DMS 273 treated with DMSO at 0.1 percent for 48 hours (cell line): ENCODE data around the gene OTULINL.

ENCODE experiments used
- DNase-seq: peaks from one replicate; lab custom pipeline; 2025; lab: John Stamatoyannopoulos, UW

Gene OTULINL

GRCh38 chr5:14600846-14601245, 19.3 kb downstream of the OTULINL start:
- no peak for DNase-seq

DNA sequence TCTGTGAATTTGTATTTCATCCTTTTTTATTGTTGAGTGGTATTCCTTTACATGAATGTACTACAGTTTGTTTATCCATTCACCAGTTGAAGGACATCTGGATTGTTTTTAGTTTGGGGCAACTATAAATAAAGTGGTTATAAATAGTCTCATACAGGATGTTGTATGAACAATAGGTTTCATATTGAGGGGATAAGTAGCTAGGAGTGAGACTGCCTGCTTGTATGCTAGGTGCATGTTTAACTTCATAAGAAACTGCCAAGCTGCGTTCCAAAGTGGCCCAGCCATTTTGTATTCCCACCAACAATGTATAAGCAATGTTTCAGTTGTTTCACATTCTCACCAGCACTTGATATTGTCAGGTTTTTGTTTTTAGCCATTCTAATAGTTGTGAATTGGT, 21.5 kb downstream of the OTULINL start:
- no peak for DNase-seq

DNA sequence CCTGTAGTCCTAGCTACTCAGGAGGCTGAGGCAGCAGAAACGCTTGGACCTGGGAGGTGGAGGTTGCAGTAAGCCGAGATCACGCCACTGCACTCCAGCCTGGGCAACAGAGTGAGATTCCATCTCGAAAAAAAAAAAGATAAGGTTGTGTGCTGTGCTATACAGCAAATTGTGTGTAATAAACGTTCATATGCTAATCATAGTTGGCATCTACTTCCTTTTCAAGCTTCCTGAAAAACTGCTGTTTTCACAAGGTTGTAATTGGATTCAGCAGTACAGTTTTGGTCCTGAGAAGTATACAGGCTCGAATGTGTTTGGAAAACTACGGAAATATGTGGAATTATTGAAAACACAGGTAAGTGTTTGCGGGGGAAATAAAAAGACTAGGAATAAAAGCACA, 25.5 kb downstream of the OTULINL start:
- DNase-seq = no peak

GRCh38 chr5:14608169-14608568, 26.6 kb downstream of the OTULINL start:
- no peak for DNase-seq

DNA sequence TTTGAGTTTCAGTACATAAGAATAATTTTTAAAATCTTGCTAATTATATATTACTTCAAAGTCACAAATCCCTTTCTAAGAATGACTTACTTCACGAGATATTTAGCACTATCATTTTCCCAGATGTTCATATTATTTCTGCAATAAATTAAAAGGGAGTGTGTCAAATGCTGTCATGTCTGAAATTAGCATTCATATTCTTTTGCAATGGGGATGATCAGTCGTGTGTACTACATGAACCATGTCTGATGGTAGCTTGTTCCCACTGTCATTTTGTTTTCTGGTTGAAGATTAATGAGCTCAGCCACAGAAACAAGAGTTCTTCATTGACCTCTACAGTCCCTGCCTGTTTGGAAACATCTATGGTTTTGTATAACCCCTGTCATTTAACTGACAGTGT, 30.1 kb downstream of the OTULINL start:
- DNase-seq = no peak

GRCh38 chr5:14614490-14614889, 32.9 kb downstream of the OTULINL start:
- DNase-seq = no peak

DNA sequence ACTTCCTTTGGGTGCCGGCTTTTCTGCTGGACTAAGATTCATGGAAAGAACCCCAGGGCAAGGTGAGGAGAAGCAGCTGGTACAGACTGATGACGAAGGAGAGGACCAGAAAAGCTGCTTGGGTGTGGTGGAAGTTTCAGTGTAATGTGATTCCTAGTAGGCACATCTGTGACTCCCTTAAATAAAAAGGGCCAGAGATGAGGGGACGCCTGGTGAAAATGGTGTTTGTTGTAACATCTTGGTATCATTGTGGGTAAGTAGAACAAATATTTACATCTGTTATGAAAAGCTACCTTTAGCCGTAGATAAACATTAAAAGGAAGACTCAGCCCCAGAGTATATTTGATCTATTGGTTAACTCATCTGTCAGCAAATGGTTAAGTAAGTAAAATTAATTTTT, 33.8 kb downstream of the OTULINL start:
- DNase-seq = no peak

- no peak for DNase-seq
These were observed 35.8 kb downstream of the OTULINL start for GRCh38 chr5:14617441-14617840.

- DNase-seq = no peak
These were observed 45.7 kb downstream of the OTULINL start for GRCh38 chr5:14627270-14627669.

- DNase-seq = no peak
These were observed 46.8 kb downstream of the OTULINL start for GRCh38 chr5:14628346-14628745.

DNA sequence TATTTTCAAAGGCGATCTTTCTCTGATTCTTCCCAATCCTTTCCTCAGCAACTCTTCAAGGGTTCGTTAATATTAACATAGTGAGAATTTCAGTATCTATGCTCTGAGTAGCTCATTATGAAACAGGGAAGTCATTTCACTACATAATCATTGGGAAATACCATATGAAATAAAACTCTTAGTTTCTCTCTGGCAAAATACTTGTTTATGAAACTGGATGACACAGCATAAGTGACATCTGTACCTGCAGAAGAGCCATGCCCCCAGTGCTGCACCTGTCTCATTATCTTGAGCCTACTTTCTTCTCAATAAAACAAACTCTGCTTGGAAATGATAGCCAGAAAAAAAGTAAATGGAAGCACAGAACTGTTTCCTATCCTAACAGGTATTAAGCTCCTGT, 49.1 kb downstream of the OTULINL start:
- no peak for DNase-seq

- DNase-seq = no peak
These were observed 54.1 kb downstream of the OTULINL start for GRCh38 chr5:14635656-14636055.

DNA sequence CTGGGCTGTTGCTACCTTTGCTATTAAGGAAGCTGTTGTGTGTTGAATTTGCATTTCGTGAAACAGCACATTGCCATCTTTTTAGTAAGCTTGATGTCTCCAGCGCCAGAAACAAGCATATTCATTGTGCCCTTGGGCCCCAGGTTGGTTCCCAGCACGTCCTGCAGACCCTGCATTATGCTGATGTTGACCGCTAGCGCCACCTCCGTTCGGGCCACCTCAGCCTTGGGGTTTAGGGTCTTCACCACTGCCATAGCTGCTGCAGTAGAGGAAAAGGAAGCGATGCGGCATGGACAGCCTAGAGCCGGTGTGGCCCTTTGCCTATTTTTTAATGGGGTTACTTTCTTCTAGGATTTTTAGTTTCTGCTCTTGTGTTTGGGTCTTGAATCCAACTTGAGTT, 59.2 kb downstream of the OTULINL start:
- DNase-seq = no peak

DNA sequence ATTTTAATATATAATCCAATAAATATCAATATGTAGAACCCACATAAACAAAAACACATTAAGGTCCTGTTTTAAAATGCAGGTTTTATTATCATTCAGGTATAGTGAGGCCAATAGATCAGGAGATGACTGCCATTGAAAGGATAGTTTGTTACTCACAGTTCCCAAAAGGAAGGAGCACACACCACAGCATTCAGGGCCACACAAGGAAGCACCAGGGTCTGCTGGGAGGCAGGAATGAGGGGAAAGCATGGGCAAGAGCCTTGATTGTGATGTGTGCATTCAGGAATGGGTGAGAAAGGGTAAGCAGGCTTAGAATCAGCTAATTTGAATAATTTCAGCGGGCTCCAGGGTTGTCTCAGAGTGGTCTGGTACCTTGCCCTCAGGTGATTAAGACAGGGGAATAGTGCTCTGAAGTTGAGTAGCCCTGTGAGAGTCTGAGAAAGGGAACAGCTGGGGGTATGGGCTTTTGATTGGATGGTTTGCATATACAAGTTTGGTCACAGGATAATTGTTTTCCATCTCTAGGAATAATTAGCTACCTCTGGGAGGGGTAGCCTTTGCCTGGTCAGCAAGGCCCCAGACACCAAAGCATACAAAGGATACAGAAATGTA, 63.1 kb downstream of the OTULINL start:
- DNase-seq = no peak

DNA sequence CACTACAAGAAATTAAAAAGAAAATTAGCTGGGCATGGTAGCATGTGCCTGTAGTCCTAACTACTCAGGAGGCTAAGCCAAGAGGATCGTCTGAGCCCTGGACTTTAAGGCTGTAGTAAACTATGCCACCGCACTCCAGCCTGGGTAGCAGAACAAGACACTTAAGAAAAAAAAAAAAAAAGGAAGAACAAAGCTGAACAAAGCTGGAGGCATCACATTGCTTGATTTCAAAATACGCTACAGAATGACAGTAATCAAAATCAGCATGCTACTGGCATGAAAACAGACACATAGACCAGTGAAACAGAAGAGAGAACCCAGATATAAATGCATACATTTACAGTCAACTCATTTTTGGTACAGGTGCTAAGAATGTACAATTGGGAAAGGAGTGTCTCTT, 68.5 kb downstream of the OTULINL start:
- no peak for DNase-seq

DNA sequence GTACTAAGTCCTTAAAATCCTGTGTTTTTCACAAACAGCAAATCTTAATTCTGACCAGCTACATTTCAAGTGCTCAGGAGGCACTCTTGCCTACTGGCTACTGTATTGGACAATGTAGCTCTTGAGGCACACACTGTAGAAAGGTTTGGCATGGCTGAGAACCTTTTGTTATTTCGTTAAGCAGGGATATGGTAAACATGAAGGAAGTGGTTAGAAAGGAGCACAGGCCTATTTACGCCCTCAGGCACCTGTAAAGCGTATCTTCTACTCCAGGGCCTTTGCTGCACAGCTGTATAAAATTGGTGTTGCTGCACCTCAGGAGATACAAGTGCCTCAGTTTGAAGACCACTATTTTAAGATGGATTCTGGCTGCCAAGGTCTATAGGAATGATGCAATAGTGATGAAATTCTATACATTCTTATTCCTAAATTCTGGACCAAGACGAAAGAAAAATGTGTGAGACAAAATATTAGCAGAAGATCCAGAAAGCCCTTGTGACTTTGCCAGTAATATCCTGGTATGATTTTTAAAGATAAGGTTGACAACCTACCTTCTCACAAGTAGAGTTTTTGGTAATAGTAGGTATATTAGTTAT, 73.7 kb downstream of the OTULINL start:
- DNase-seq = no peak

DNA sequence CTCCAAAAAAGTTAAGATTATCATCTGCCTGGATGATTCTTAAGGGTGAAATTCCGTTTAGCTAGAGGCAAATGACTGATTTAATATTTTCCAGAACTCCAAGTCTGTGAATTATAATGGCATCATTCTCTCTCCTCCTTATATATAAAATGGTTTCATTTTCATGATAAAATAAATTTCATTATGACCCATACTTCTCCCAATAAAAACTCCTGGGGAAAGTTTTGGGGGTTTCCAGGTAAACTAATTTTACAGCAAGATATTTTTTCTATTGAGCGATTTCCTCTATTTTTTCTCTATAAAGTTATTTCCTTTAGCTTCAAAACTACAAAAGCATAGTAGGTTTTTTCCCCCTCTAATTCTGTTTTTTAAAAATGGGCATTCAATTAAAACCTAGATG, 75.3 kb downstream of the OTULINL start:
- no peak for DNase-seq

- no peak for DNase-seq
These were observed 78.4 kb downstream of the OTULINL start for GRCh38 chr5:14659821-14660607.

GRCh38 chr5:14660833-14661232, 79.2 kb downstream of the OTULINL start:
- no peak for DNase-seq
